Activated CD4-positive, alpha-beta T cell treated with anti-CD3 and anti-CD28 coated beads for 4 hours (primary cell): ENCODE data around the gene SNX11.

Source experiments
- DNase-seq, 2 donors: peaks; one replicate each; pipeline ENCODE4 v3.0.0-alpha.2; 2020

The SNX11 gene

GRCh38 chr17:48100591-48101011, 7.0 kb upstream of the SNX11 start:
- peak in 1 of 2 donors; percentile 5 for DNase-seq

GRCh38 chr17:48101012-48101720, 6.4 kb upstream of the SNX11 start, which contains the start of gene CBX1:
CBX1 (minus strand) TSS chr17:48101478; CDS start chr17:48077004, 24,474 bp downstream.
- peak; percentile 91 for DNase-seq

- DNase-seq: no peak
Measured at GRCh38 chr17:48102043-48102750, 5.4 kb upstream of the SNX11 start.

- DNase-seq: no peak
Measured at GRCh38 chr17:48102798-48103715, 4.5 kb upstream of the SNX11 start.

DNA sequence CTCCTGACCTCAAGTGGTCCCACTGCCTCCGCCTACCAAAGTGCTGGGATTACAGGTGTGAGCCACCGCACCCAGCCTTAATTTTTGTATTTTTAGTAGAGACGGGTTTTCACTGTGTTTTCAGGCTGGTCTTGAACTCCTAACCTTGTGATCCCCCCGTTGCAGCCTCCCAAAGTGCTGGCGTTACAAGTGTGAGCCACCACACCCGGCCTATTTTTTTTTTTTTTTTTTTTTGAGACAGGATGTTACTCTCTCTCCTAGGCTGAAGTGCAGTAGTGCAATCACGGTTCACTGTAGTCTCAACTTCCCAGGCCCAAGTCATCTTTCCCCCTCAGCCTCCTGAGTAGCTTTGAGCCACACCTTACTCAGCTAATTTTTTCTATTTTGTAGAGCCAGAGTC, 3.1 kb upstream of the SNX11 start:
- DNase-seq: no peak

GRCh38 chr17:48106802-48107136, 797 bp upstream of the SNX11 start:
- DNase-seq: no peak

GRCh38 chr17:48110761-48111160, 3.2 kb downstream of the SNX11 start:
- DNase-seq: no peak

- no peak for DNase-seq
Measured at GRCh38 chr17:48111937-48112241, 4.3 kb downstream of the SNX11 start.

DNA sequence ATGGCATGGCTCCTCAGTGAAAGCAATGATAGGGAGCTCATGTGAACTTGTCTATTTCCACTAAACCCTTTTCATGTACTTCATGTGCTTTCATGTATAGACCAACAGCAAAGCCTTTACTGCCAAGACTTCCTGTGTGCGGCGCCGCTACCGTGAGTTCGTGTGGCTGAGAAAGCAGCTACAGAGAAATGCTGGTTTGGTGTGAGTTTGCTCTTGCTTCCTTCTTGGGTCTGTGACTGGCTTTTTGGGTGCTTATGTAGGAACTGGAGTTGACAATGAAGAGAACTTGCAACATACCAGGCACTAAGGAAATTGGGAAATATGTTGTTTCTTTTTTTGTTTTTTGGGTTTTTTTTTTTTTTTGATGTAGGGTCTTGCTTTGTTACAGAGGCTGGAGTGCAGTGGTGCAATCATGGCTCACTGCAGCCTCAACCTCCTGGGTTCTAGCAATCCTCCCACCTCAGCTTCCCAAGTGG, 5.7 kb downstream of the SNX11 start:
- DNase-seq: peak; percentile 33 to 34

DNA sequence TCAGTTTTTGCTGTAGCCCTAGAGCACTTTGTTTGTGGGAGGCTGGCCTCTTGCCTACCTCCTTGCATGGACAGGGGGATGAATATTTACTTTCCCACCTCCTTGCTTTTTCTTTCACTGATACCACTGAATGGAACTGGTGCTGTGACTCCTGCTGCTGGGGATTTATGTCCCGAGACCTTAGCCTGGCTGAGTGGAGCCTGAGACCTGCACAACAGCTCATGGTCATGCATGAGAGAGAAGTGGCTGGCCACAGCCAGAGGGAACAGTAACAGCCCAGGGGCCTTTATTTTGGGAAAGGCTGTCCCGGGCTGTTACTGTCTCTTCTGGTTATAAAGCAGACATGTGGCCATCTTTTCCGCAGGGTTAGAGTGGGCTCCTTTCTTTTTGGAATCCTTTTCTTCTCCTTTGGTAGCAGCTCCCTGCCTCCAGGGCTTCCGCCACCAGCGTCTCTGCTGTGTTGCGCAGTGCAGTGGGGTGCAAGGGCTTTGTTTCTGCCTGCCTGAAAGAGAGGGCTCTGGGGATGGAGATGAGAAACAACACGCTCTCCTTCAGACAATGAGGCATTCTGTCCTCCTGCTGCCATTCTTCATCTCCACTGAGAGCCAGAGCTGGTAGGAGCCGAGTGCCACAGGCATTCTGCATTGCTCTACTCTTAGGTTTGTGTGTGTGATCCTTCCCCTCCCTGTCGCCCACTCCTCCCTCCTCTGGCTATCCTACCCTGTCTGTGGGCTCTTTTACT, 14.5 kb downstream of the SNX11 start:
- no peak for DNase-seq

DNA sequence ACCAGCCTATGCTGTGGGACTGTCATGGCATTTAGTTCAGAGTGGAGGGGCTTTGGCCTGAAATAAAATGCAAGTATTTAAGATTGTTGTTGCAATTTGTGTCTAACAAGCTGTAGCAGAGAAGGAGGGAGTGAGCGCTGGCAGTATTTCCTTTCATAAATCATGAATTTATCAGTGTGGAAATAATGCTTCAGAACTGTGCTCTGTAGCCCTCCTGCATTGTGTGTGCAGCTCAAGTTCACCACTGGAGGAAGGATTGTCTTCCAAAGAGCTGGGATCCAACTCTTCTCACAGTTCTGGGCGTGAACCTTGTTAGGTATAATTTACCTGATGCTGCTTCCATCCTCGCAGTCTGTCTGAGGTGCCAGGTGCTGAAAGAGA, 15.1 kb downstream of the SNX11 start:
- DNase-seq: no peak

DNA sequence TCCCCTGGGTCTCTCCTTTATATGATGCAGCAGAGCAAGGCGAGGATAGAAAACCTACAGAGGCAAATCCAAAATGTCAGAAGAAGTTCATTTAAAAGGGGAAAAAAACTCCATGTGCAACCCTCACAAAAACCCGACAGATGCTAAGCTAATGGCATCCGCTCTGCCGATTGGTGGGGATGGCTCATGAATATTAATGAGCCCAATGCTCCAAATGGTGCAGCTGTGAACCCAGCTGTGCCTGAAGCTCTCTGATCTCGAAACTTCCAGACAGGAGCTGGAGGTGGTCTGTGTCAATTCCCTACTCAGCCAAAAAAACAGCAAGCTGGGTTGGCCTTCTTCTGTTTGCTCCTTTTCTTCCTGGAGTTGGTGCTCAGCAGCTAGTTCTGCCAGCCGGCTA, 15.5 kb downstream of the SNX11 start:
- no peak for DNase-seq

- DNase-seq: no peak
Measured at GRCh38 chr17:48123776-48124388, 16.3 kb downstream of the SNX11 start.

GRCh38 chr17:48125829-48126531, 18.4 kb downstream of the SNX11 start:
- no peak for DNase-seq

GRCh38 chr17:48126532-48126850, 18.9 kb downstream of the SNX11 start:
- DNase-seq: no peak

DNA sequence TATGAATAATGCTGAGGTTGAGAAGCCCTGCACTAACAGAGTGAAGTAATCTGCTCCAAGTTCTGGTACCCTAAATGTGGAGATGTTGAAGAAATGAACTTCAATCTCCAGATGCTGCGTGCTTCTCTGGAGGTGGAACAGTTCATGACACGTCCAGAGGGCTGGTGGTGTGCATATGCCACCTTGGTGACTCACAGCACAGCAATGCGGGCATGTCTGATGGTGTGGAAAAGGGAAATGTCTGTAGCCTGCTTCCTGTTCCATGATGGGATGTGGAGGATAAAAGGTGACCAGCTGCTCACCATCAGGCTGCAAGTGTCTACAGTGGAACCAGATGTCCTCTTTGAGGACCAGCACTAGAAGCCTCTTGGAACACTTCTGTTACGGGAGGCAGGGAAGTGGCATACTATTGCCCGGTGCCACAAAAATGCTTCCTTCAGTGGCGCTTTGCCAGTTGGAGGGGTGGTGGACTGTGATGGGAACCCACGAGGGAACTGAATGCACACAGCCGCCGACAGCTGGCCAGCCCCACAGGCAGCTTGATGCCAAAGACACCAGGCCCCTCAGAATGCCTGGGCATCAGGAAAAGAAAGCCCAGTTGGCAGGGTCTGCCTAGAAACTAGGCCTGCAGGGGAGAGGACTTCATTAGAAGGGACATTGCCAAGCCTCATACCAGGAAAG, 19.9 kb downstream of the SNX11 start:
- no peak for DNase-seq

DNA sequence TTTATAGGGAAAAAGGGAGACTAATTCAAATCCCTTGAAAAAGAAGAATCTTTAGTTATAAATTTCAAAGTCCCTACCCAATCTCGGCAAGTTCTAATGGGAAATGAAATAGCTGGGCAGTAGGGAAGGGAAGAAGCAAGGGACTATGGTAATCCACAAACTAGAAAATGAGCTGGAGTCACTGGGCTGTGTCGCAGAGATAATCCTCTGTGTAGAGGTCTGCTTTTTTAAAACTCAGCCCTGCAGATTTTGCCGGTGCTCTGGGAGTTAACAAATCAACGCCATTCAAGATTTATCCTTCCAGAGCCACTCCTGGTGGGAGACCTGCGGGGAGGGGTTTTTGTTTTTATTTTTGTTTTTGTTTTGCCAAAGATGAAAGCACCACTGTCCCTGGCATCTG, 20.8 kb downstream of the SNX11 start:
- no peak for DNase-seq

DNA sequence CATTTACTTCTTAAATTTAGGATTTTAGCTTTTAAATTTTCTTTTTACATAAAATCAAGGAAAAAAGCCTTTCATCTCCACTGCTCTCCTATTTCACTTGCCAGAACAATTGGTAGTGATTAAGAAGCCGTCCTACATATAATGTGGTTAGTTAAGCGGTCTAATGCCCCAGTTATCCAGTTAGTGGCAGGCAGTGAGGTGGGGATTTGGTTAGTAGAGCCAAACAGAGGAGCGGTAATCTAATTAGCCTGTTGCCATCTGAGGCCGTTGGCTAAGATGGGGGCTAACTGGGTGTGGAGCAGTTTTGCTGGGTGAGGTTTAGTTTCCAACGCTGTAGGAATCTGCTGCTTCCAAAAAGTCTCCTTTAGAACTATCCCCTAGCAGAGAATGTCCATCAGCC, 22.4 kb downstream of the SNX11 start:
- DNase-seq: no peak

- peak; percentile 51 to 70 for DNase-seq
Measured at GRCh38 chr17:48131216-48131824, 23.8 kb downstream of the SNX11 start.

- DNase-seq: no peak
Measured at GRCh38 chr17:48132385-48132784, 24.8 kb downstream of the SNX11 start.
